ENCODE data around the gene ATP6V1B1. TPM values are rescaled to one million over a fixed set of nuclear protein-coding genes. Genes with fewer than 3 reads are reported as not detected.

ATP6V1B1 gene
- total and polyA plus RNA-seq, 2 of the 4 experiments (the other 2 are of a cell fraction) = 1.3 TPM; not detected in 1

DNA sequence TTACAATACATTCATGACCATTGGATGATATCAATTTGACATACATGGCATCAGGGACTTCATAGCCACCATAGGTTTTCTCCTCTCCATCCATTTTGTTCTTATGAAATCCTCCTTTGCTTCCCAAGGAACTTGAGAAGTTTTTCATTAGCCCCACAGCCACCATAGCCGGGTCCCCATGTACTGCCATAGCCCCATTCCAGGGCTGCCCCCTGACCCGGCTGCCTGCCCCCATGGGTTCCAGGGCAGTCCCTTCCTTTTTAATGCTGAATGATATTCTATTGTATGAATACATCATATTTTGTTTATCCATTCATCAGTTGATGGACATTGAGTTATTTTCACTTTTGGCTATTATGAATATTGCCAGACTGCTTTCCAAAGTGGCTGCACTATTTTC, 20.4 kb downstream of the ATP6V1B1 start:
- H2AK9ac ChIP-seq (replicated peaks; ENCODE audit: low read depth, low read length, poor library complexity) = no peak overlapping the region
- H2BK20ac ChIP-seq (ENCODE audit: low read depth, low read length) = no peak overlapping the region
- H3K9me1 ChIP-seq (ENCODE audit: insufficient read depth, low read length) = no peaks in the 10 kb centered on the region
- no peak overlapping the region for H3K27ac ChIP-seq (ENCODE audit: insufficient read depth, low read length)
- POLR2A ChIA-PET (ENCODE audit: unreplicated experiment) = no interaction called here
- H3K4me3 ChIP-seq (ENCODE audit: insufficient read depth, low read depth, low read length) = no peak overlapping the region
- ATAC-seq (ENCODE audit: low read depth) (no peak), DNase-seq (no peak)
- peaks cover 5% of the 10 kb centered on the region for H3K27me3 ChIP-seq (ENCODE audit: control insufficient read depth, insufficient read depth, low read length)
- no CpG with 5 or more reads among the region's 2 CpGs for WGBS, 2 experiments (ENCODE audit: extremely low coverage in 2 of 2, insufficient read length in 1 of 2)
- H3K4ac ChIP-seq (ENCODE audit: low read depth, low read length) = no peak overlapping the region
- no peak overlapping the region for H2AFZ ChIP-seq (replicated peaks; ENCODE audit: low read length, poor library complexity)
- dilution Hi-C loops (cut with HindIII; ENCODE audit: low sequenced_read_pairs, unreplicated experiment) (no loop called here), in situ Hi-C loops (cut with MboI; ENCODE audit: low sequenced_read_pairs) (no loop called here), intact Hi-C loops (cut with micrococcal nuclease) (no loop called here)
- no peak overlapping the region for H3K4me2 ChIP-seq (ENCODE audit: low read depth, low read length)
- H2BK15ac ChIP-seq (ENCODE audit: low read depth, low read length) = no peak overlapping the region
- TF ChIP-seq RAD21 (IDR thresholded peaks at IDR 0.05; ENCODE audit: low read length) (no peak), POLR2A (IDR thresholded peaks at IDR 0.05; ENCODE audit: low read depth, low read length) (no peak), SMC3 (IDR thresholded peaks at IDR 0.05; ENCODE audit: low read depth, low read length) (no peak), MXI1 (IDR thresholded peaks at IDR 0.05; ENCODE audit: borderline replicate concordance, low read depth, low read length) (no peak), NFE2L2 (IDR thresholded peaks at IDR 0.05; ENCODE audit: low read depth, low read length) (no peak), CHD1 (IDR thresholded peaks at IDR 0.05; ENCODE audit: low read depth, low read length) (no peak), CEBPB (IDR thresholded peaks at IDR 0.05; ENCODE audit: low read depth, low read length) (no peak), MAFK (IDR thresholded peaks at IDR 0.05; ENCODE audit: low read depth, low read length) (no peak), RCOR1 (IDR thresholded peaks at IDR 0.05; ENCODE audit: insufficient replicate concordance, low read length) (no peak), FOS (IDR thresholded peaks at IDR 0.05; ENCODE audit: low read depth, low read length) (no peak), MAZ (IDR thresholded peaks at IDR 0.05; ENCODE audit: borderline replicate concordance, low read depth, low read length) (no peak), RFX5 (IDR thresholded peaks at IDR 0.05; ENCODE audit: low read depth, low read length) (no peak), BHLHE40 (IDR thresholded peaks at IDR 0.05; ENCODE audit: low read depth, low read length) (no peak)
- TF ChIP-seq, protein P1, sequence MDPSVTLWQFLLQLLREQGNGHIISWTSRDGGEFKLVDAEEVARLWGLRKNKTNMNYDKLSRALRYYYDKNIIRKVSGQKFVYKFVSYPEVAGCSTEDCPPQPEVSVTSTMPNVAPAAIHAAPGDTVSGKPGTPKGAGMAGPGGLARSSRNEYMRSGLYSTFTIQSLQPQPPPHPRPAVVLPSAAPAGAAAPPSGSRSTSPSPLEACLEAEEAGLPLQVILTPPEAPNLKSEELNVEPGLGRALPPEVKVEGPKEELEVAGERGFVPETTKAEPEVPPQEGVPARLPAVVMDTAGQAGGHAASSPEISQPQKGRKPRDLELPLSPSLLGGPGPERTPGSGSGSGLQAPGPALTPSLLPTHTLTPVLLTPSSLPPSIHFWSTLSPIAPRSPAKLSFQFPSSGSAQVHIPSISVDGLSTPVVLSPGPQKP (IDR thresholded peaks at IDR 0.05; ENCODE audit: borderline replicate concordance, low read depth, low read length) = no peak
- TF ChIP-seq, protein P2, sequence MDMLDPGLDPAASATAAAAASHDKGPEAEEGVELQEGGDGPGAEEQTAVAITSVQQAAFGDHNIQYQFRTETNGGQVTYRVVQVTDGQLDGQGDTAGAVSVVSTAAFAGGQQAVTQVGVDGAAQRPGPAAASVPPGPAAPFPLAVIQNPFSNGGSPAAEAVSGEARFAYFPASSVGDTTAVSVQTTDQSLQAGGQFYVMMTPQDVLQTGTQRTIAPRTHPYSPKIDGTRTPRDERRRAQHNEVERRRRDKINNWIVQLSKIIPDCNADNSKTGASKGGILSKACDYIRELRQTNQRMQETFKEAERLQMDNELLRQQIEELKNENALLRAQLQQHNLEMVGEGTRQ (IDR thresholded peaks at IDR 0.05; ENCODE audit: low read depth, low read length) = no peak
- TF ChIP-seq, protein P3, sequence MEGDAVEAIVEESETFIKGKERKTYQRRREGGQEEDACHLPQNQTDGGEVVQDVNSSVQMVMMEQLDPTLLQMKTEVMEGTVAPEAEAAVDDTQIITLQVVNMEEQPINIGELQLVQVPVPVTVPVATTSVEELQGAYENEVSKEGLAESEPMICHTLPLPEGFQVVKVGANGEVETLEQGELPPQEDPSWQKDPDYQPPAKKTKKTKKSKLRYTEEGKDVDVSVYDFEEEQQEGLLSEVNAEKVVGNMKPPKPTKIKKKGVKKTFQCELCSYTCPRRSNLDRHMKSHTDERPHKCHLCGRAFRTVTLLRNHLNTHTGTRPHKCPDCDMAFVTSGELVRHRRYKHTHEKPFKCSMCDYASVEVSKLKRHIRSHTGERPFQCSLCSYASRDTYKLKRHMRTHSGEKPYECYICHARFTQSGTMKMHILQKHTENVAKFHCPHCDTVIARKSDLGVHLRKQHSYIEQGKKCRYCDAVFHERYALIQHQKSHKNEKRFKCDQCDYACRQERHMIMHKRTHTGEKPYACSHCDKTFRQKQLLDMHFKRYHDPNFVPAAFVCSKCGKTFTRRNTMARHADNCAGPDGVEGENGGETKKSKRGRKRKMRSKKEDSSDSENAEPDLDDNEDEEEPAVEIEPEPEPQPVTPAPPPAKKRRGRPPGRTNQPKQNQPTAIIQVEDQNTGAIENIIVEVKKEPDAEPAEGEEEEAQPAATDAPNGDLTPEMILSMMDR (conservative IDR thresholded peaks at IDR 0.05; ENCODE audit: low read depth, low read length) = no peak
- H4K5ac ChIP-seq (ENCODE audit: low read depth, low read length) = no peak overlapping the region
- H3K18ac ChIP-seq (ENCODE audit: low read depth, low read length) = no peak overlapping the region
- no peak overlapping the region for H3K23ac ChIP-seq (ENCODE audit: low read depth, low read length)
- BruUV-seq (replicated peaks) = no TSS peak
- no peak overlapping the region for H2BK120ac ChIP-seq (ENCODE audit: low read depth, low read length)
- no peak overlapping the region for H4K8ac ChIP-seq (ENCODE audit: low read depth in 2 of 2, low read length in 2 of 2)
- H3K14ac ChIP-seq (replicated peaks; ENCODE audit: low read depth, low read length) = no peak overlapping the region
- no peak overlapping the region for H3K9ac ChIP-seq (ENCODE audit: low read depth, low read length)
- no peak overlapping the region for H2BK5ac ChIP-seq (ENCODE audit: low read depth, low read length, poor library complexity, severe bottlenecking)
- H3K9me3 ChIP-seq (ENCODE audit: control insufficient read depth, insufficient read depth, low read length) = no peaks in the 10 kb centered on the region
- no peak overlapping the region for H4K91ac ChIP-seq (ENCODE audit: insufficient read depth, low read depth, low read length)
- CTCF ChIA-PET = no interaction called here
- no peaks in the 10 kb centered on the region for H3K36me3 ChIP-seq (ENCODE audit: control insufficient read depth, insufficient read depth, low read length)
- no peaks in the 10 kb centered on the region for H3K79me1 ChIP-seq (ENCODE audit: low read depth in 1 of 2, low read length in 2 of 2)
- H4K20me1 ChIP-seq (ENCODE audit: insufficient read depth, low read length) = no peaks in the 10 kb centered on the region; the same call in 1 of the 2 replicates
- no peaks in the 10 kb centered on the region for H3K4me1 ChIP-seq (ENCODE audit: control insufficient read depth, insufficient read depth, low read length)
- H2AK5ac ChIP-seq (ENCODE audit: low read depth, low read length) = no peak overlapping the region
- H3K56ac ChIP-seq (ENCODE audit: extremely low read depth, insufficient read depth, low read length) = no peak overlapping the region

All from IMR-90 (cell line).